Putamen (tissue), 1 donor: ENCODE results near the gene CPED1.
"Not testable (repeated sequence)": the region's sequence is repeated elsewhere in the genome, so short reads cannot be mapped to it uniquely, and the experiment has no call there.

Experiments used
- DNase-seq: peaks from one replicate; pipeline ENCODE4 v3.0.0-alpha.2; 2016; ENCODE audit warnings: low spot score

Gene CPED1

GRCh38 chr7:121097577-121097976 is 109.1 kb downstream of the CPED1 start:
- no peak for DNase-seq

DNA sequence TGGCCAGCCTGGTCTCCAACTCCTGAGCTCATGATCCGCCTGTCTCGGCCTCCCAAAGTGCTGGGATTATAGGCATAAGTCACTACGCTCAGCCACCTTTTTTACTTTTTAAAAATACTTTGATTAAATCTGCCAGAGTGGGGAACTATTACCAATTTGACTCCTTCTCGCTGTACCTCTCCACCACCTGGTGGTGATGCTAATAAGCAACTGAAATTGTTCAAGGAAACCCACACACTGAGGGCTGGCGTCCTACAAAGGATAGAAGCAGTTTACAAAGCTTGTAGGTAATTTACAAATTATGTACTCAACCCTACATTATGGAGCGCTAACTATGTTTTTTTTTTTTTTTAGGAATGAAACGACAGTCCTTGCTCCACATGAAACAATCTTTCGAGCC is 111.1 kb downstream of the CPED1 start:
- no peak for DNase-seq

- DNase-seq, result no peak
Measured at GRCh38 chr7:121101083-121101482, 112.6 kb downstream of the CPED1 start.

DNA sequence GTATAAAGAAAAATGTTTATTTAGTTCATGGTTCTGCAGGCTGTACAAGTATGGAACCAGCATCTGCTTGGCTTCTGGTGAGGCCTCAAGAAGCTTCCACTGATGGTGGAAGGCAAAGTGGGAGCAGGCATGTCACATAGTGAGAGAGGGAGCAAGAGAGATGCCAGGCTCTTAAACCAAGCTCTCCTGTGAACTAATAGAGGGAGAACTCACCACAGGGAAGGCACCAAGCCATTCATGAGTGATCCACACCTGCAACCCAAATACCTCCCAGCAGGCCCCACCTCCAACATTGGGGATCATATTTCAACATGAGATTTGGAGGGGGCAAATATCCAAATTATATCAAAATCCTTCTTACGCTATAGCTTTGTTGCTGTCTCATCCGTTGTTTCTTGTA is 113.1 kb downstream of the CPED1 start:
- no peak for DNase-seq

DNA sequence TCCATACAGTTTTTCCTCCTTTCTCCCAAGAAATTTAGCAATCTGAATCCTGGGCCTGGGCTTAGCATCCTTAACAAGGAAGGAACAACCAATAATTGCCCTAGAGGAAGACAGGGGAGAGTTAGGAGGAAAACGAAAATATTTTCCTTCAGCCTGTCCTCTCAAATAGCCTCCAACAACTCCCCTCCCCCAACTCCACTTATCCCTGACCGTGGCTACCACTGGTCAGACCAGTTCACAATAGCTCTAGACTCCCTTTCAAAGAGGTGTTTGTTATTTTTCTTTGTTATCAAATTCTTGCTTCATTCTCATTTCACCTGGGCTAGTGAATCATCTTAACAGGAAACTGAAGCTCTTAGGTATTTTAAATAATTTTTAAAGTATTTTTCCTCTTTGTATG is 114.1 kb downstream of the CPED1 start:
- no peak for DNase-seq

DNA sequence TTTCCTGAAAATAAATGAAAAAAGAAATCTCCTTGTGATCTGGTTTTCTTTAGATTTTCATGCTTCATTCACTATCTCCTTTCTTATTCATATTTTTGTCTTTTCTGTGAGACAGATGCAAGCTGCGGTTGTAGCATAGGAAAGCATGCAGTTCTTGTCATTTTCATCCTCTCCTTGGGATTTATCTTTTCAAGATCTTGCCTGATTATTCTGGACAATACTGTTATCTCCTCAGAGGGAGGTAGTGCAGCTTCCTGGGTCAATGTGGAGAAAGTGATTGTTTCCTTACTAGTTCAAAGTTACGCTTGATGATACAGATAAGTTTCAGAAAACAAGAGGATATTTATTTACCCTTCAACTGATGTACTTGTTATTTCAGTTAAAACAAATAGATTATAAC is 114.6 kb downstream of the CPED1 start:
- DNase-seq, result no peak

DNA sequence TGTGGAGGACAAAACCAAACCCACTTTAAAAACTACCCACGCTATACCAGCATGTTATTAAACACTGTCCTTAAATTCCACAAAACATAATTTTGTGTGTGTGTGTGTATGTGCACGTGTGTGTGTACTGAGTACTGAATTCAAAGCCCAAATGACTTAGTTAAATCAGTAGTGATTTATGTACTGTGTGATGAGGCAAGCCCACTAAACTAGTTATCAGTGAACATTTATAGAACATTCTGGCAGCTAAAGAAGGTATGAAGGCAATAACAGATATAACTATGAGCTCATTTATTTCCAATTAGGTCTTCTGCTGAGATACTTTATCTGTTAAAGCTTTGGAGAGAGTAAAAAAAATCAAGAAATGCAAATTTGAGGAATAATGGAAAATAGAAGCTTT is 115.1 kb downstream of the CPED1 start:
- DNase-seq, result no peak

- no peak for DNase-seq
Measured at GRCh38 chr7:121105262-121105661, 116.8 kb downstream of the CPED1 start.

DNA sequence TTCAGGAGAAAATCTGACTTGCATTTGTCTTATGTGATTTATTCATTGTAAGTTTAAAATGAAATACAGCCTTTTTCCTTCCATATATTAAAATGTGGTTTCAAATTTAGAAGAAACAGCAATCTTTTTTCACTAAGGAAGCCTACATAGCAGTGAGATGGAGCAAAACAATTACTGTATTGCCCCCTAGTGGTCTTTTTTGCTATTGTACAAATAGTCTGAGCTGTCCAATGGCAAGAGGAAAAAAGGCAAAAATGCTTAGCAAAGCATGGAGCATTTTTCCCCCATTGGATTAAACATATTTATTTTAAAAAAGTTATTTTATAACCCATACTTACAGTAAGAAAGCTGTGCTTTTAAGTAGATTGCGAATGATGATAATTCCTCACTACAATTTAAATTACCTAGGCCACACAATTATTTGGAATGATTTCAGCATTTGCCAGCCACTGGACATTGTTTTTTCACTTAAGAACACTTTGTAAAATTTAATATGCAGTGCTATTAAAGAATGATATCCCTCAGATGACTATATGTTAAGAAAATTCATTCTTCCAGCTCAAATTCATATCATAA is 119.5 kb downstream of the CPED1 start:
- DNase-seq, result peak; percentile 48

GRCh38 chr7:121109145-121109544 is 120.6 kb downstream of the CPED1 start:
- DNase-seq, result no peak

- no peak for DNase-seq
Measured at GRCh38 chr7:121113288-121113687, 124.8 kb downstream of the CPED1 start.

DNA sequence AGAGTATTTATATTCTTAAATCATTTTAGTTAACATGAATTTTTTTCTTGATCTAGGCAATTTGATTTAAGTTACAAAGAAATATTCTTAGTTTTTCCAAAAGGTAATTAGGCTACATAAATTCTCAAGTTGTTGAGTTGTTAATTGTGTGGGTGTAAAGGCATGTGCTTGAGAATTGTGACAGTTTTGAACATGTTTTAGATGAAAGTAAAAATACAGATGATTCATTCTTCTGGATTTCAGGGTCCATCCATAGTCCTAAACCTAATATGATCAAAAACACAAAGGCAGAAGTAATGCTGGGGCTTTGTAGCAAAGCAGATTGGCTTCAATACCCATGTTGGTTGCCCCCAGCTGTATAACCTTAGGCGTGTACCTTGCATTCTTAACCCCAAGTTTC is 127.9 kb downstream of the CPED1 start:
- DNase-seq, result no peak

- no peak for DNase-seq
Measured at GRCh38 chr7:121119047-121119446, 130.5 kb downstream of the CPED1 start.

DNA sequence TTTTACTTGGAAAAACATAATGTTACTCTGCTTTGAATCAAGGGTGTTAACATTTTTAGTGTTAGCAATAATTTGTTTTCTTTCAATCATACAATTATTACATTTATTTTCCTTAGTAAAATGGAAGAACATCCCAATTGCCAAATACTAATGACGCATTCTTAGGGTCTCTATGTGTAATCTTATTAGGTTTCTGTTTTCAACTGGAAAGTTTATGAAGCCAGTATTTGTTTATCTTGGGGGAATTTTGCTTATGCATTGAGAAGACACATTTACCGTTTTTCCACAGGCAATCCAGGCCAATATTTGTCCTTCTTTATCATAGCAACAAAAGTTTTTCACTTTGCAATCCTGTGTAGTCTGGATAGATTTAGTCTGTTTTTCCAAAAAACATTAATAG is 134.5 kb downstream of the CPED1 start:
- no peak for DNase-seq

DNA sequence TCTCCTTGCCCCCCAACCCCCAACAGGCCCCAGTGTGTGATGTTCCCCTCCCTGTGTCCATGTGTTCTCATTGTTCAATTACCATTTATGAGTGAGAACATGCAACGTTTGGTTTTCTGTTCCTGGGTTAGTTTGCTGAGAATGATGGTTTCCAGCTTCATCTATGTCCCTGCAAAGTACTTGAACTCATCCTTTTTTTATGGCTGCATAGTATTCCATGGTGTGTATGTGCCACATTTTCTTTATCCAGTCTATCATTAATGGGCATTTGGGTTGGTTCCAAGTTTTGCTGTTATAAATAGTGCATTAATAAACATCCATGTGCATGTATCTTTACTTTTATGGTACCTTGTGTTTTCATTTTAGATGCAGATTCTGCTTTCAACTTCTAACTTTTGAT is 136.9 kb downstream of the CPED1 start:
- not testable (repeated sequence) for DNase-seq

DNA sequence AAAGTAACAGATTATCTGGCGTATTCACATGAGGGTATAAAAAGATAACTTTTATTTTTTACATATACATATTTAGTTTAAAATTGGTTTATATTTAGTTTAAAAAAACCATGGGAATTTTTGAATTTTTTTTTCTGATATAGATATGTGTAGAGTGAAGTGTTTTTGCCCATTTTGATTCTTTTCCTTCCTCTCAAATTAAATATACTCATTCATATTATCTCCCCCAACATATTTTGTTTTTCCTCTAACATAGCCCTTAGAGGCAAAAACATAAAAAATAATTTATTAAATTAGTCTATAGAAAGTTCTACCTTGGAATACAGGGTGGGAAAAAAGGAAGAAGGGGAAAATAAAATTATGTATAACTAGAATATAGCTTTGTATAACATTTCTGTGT is 137.7 kb downstream of the CPED1 start:
- no peak for DNase-seq

DNA sequence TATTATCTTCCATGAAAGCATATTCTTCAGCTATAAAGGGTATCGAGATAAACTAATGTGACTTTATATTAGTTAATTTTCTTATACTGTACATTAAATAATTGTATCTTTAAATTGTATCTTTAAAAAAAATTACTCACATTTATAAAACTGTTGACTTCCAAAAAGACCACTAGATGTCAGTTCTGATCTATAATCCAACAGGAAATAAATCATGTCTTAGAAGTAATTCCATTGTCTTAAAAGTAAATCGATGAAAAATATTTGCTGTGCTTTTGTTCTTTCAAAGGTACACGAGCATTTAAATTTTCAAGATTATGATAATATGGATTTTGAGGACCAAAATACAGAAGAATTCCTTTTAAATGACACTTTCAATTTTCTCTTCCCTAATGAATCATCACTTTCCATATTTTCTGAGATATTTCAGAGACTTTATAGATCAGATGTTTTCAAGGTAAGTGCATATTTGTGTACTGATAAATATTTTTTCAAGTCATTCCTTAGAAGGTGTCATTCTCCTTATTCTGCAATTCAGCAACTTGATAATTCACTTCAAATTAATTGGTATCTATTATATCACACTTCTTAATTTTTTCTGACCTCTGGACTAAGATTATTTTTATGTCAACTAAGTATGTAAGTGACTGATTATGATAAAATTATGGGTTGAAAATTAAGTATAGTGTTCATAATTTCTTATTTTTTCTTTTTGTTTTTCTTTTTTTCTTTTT is 138.5 kb downstream of the CPED1 start:
- no peak for DNase-seq

DNA sequence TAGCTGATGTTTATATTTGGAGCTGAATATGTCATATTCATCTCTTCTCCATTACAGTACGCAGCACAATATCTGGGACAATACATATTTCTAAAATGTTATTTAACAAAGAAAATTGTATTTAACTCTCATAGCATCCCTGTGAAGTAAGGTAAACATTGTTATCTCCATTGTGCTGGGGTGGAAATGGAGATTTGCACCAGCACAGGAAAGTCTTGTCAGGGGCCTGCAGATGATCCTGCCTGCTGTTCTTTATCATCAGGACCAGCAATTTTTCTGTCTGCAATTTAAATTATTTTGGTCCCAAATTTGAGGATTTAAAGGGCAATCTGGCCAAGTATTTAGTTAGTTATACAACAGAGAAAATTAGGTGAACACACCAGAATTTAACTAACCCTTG is 144.4 kb downstream of the CPED1 start:
- DNase-seq, result no peak

GRCh38 chr7:121133444-121133843 is 144.9 kb downstream of the CPED1 start:
- DNase-seq, result no peak

- DNase-seq, result no peak
Measured at GRCh38 chr7:121137580-121137979, 149.1 kb downstream of the CPED1 start.

DNA sequence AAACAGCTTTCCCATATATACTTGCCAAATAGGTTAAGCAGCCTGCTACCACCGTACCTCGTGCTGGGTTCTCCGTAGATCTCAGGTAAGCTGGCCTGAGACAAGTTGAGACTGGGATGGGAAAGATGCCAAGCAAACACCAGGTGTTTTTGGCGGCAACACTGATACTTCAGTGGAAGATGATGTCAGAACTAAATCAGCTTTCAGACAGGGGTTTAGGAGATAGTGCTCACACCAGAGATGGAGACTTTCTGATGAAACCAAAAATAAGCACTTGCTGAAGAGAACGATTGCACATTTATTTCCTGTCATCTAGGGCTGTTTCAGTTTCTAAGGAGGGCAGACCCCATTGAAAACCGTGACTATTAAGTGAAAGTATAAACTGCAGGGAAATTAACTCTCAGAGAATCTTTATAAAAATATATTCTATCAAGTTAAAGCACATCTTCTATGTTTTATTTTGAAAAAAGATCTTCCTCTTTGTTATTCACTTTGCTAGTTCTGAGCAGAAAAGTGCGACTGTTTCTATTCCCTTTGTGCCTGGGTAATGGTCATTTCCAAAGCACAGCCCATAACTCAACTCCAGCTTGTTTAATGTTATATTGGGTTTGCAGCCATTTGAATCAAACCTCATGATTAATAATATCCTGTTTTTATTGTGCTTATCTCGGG is 149.9 kb downstream of the CPED1 start:
- no peak for DNase-seq

DNA sequence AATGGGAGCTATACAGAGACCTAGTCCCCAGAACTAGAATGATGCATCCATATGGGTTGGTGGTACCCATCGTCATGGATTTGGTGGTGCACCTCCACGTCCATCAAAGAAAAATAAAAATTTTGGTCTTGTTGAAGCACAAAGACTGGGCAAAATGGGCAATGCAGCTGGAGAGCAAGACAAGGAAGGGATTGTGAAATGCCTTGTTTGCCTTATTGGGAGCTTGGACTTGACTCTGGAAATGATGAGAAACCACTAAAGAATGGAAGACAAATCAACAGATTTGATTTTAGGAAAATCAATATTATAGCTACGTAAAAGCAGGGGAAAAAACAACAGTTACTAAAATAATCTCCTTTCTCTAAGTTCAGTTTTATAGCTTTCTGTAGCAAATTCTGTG is 150.9 kb downstream of the CPED1 start:
- DNase-seq, result no peak

GRCh38 chr7:121140790-121141189 is 152.3 kb downstream of the CPED1 start:
- DNase-seq, result no peak
